K562 (cell line): ENCODE measurements around the gene RXFP1. TPM values are rescaled to one million over a fixed set of nuclear protein-coding genes. Genes with fewer than 3 reads are reported as not detected.

Experiments
- polyA plus RNA-seq, 8 experiments: library from polyadenylated mRNA; depleted of rRNA in 4 of 8; stranded (reverse) in 5 of 8; unstranded in 3 of 8; fragments of >200 nt; fragmentation: Nextera tagmentation in 2 of 8; fragmentation: Illumina TruSeq in 1 of 8; extraction: Ambion mirVana in 2 of 8; extraction: Trizol in 1 of 8; gene quantifications; 2 replicates each; pipeline versions ENCODE4 v1.2.1 to v1.2.3, GENCODE V29; 2011 to 2014; ENCODE audit warnings: inconsistent platforms in 1 of 8, missing spikeins in 1 of 8
- total RNA-seq, 7 experiments: library from RNA; depleted of rRNA in 6 of 7; stranded (reverse); fragments of >200 nt in 6 of 7; fragmentation: Illumina TruSeq in 2 of 7; extraction: Trizol in 2 of 7; gene quantifications; 2 replicates each; pipeline versions ENCODE4 v1.2.1 to v1.2.3, GENCODE V29; 2011 to 2021; ENCODE audit warnings: low replicate concordance in 1 of 7
- TF ChIP-seq, protein P1 (sequence below), 2 experiments: fragments of 450-650 bp; formaldehyde crosslinking in 1 of 2; IDR thresholded peaks; 2 replicates each; pipeline versions ENCODE4 v1.4.0 to v1.6.1; 2014 to 2020; ENCODE audit warnings: mild to moderate bottlenecking in 2 of 2, borderline replicate concordance in 1 of 2, low read depth in 1 of 2

Gene RXFP1
- total and polyA plus RNA-seq, 9 of the 15 experiments (the other 6 are each of a cell fraction or from before 2014, with no cell fraction given) = 0.03 to 0.06 (median 0.04) TPM; not detected in 6

DNA sequence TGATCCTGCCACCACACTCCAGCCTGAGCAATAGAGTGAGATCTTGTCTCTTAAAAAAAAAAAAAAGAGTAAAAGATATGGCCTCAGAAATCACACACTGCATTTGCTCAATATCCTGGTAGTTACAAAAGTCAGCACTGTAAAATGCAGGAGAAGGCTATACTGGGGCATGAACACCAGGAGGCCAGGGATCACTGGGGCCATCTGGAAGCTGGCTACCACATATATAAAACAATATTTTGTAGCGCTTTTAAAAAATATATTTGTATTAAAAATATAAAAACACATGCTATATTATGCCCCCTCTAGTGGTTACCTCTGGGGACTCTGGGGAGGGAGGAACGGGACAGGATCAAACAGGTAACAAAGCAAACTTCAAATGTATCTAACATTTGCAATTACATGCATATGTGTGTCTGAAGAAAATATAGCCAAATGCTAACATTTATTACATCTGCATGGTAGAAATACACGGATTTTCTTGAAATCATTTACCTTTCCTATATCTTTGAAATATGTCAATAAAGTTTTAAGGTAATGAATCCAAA lies 146.0 kb downstream of the RXFP1 start (continued):
- TF ChIP-seq, protein P1, sequence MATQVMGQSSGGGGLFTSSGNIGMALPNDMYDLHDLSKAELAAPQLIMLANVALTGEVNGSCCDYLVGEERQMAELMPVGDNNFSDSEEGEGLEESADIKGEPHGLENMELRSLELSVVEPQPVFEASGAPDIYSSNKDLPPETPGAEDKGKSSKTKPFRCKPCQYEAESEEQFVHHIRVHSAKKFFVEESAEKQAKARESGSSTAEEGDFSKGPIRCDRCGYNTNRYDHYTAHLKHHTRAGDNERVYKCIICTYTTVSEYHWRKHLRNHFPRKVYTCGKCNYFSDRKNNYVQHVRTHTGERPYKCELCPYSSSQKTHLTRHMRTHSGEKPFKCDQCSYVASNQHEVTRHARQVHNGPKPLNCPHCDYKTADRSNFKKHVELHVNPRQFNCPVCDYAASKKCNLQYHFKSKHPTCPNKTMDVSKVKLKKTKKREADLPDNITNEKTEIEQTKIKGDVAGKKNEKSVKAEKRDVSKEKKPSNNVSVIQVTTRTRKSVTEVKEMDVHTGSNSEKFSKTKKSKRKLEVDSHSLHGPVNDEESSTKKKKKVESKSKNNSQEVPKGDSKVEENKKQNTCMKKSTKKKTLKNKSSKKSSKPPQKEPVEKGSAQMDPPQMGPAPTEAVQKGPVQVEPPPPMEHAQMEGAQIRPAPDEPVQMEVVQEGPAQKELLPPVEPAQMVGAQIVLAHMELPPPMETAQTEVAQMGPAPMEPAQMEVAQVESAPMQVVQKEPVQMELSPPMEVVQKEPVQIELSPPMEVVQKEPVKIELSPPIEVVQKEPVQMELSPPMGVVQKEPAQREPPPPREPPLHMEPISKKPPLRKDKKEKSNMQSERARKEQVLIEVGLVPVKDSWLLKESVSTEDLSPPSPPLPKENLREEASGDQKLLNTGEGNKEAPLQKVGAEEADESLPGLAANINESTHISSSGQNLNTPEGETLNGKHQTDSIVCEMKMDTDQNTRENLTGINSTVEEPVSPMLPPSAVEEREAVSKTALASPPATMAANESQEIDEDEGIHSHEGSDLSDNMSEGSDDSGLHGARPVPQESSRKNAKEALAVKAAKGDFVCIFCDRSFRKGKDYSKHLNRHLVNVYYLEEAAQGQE (IDR thresholded peaks at IDR 0.05; ENCODE audit: borderline replicate concordance) = peak; percentile 24; the same call in 1 of the 2 replicates
- TF ChIP-seq, protein P1 (CRISPR knock-in tag; IDR thresholded peaks at IDR 0.05; ENCODE audit: low read depth) = no peak
